Activated effector memory CD4-positive, alpha-beta T cell treated with anti-CD3 and anti-CD28 coated beads, Interleukin-2, amount 50 U/mL, for 16 hours (primary cell): ENCODE results near the gene DNAAF3.
"Not testable (repeated sequence)": the region's sequence is repeated elsewhere in the genome, so short reads cannot be mapped to it uniquely, and the experiment has no call there.

Source experiments
- DNase-seq: peaks from one replicate; pipeline ENCODE4 v3.0.0-alpha.2; 2020

Gene DNAAF3

DNA sequence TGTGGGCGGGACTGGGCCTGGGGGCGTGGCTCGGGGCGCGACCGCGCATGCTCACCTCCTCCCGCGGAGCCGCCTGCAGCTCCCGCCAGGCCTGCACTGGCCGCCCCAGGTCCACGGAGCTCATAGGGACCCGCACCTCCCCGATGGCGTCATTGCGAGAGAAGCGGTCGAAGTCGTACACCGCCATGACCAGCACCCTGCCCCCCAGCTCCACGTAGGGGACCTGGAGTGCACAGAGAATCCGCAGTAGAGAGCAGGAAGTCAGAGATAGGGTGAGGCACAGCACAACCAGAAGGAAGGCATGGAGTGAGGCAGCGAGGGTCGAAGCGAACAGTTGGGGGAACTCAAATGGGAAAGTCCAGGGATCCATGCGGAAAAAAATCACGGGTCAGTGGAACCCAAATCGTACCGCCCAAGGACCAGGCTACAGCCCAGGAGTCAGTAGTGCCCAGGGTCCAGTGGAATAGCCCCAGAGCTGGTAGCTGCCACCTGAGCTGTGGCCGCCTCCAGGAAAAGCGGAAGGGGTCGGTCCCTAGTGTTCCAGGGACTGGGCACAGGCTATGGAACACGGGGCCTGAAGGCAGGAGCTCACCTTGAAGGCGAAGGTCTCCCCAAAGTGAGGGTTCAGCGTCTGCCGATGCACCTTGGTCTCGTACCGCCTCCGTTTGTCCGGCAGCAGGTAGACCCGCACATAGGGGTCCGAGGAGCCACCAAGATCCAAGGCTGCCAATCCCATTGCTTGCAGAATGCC is 8.9 kb upstream of the DNAAF3 start:
- no peak for DNase-seq

DNA sequence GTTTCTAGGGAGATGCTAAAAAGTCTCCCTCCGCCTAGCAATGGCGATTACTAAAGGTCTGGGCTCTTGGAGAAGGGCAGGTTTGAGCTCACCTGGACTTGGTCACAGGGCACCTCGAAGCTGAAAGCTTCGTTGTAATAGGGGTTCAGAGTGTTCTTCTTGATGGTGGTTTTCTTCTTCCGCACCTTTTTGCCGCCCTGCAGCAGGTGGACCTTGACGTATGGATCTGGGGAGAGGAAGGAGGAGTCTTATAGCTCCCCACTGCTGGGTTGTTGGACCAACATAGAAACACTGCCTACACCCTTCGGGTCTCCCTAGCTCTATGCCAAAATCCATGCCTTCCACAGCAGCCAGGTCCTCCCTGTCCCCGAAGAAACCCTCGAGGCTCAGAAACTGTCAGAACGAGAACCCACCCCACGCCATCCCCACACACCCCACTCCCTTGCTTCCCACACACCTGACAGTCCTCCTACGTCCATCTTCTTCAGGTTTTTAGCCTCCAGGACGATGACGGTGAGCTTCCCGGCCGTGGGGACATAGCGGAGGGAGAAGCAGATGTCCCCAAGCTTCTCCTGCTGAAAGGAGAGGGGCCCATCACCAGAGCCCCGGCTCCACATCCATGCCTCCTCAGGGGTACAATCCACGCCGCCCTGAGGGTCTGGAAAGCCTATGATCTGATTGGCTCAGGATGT is 8.2 kb upstream of the DNAAF3 start:
- no peak for DNase-seq

DNA sequence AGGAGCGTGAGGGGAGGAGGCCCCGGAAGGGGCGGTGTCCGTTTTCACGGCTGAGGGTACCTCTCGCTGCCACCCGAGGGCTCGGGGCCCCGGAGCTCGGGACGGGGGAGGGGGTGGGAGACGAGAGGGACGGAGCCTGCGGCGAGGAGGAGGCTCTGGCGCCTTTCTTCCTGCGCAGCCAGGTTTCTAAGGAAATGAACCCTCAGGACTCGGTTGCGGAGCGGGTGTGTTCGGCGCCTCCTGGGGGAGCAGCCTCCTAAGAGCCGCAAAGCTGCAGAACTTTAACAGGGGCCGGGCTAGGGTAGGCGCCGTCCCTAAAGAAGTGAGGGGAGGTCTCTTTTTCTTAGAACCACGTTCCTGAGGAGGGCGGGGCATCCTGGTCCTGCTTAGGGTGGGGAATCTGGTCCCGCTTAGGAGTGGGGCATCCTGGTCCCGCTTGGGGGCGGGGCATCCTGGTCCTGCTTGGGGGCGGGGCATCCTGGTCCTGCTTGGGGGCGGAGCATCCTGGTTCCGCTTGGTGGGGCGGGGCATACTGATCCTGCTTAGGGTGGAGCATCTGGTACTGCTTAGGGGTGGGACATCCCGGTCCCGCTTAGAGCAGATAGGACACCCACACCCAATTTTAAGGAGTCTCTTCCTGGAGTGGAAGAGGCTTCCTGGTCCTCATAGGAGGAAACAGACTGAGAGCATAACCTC is 7.4 kb upstream of the DNAAF3 start:
- peak; percentile 71 for DNase-seq

DNA sequence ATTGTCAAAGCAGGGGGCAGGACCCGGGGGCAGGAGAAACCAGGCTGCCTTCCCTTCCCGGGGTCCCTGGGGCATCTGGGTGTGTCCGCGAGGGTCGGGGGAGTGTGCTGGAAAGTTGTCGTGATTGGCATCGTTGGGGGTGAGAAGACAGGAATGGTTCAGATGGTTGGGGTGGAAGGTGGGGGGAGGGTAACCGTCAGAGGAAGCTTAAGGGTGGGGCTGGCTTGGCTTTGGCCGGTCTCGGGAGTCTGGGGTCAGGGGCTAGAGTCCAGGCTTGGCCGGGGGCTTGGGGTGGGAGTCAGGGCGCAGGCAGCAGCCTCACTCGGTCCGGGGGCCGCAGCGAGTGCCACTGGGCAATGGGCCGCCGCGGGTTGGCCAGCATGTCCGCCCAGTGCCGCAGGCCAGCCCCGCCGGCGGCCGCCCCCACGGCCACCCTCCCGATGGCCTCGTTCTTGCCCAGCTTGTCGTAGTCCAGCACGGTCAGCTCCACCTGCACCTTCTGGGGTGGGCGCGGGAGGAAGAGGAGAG is 6.8 kb upstream of the DNAAF3 start:
- DNase-seq, result no peak

DNA sequence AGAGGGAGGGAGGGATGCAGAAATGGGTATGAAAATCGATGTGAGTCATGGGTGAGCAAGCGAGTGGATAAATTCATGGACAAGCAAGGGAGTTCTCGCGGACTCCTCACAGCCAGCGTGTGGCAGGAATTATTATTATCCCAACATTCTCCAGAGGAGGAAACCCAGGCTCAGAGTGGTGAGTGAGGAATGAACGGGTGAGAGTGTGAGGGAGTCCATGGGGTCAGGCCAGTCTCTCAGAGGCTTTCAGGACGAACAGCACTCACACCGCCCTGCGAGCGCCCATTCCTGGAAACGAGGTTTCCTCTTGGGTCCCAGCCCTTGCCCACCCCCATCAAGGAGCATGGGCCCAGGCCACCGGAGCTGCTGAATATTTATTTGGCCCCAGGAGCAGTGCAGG is 6.3 kb upstream of the DNAAF3 start:
- DNase-seq, result no peak

DNA sequence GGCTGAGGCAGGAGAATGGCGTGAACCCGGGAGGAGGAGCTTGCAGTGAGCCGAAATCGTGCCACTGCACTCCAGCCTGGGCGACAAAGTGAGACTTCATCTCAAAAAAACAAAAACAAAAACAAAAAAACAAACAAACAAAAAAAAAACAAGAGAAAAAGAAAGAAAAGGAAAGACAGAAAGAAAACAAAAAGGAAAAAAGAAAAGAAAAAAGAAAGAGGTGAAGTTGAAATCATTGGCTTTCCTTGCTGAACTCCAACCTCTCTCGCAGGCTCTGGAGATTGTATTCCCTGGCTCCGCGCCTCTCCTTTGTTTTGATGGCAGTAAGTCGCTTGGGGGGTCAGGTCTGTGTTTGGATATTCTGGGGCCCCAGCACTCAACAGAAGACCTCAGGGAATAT is 5.9 kb upstream of the DNAAF3 start:
- not testable (repeated sequence) for DNase-seq

DNA sequence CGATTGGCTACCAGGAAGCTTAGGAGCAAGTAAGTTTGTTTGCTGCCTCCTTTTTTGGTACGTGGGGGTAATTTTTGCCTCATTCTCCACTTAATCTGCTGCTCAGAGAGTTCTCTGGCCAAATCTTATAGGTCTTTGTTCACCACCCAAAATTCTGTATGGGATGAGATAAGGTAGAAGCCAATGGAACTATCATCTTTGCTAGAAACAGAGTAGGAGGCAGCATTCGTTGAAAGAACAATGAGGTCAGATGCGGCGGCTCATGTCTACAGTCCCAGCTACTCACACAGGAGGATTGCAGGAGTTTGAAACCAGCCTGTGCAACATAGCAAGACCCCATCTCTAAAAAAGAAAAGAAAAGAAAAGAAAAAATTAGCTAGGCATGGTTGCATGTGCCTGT is 5.0 kb upstream of the DNAAF3 start:
- no peak for DNase-seq

DNA sequence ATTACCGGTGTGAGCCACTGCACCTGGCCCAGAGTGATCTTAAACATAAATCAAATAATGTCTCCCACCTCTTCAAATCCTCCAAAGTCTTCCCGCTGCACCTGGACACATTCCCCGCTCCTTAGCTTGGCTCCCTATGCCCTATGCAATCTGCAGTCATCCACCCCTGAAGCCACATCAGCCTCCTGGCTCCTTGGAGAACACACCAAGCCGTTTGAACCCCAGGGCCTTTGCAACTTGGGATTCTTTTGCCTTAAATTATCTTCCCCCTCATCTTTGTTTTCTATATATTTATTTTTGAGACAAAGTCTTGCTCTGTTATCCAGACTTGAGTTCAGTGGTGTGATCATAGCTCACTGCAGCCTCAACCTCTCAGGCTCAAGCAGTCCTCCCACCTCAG is 2.7 kb upstream of the DNAAF3 start:
- no peak for DNase-seq

DNA sequence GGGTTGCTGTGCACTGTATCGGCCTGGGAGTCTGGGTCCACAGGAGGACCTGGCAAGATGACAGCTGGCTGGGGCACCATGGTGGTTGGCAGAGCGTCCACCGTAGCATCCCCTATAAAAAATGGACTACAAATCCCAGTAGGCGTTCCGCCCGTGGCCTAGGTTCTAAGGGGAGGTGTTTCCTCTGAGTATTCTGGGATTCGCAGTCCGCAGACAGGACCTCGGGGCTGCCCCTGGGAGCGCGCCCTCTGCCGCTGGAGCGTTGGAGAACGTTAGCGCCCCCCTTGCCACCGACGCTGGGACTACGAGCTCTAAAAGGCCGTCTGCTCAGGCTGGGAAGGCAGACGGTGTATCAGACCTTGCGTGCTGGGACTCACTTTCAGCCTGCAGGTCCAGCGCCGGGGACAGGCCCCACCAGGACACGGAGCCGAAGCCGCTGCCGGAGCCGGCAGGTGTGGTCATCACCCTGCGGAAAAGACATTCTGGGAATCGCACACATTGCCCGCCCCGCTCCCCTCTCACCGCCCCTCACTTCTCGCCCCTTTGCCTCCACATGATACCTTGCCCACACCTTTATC is 372 bp downstream of the DNAAF3 start:
- peak; percentile 78 for DNase-seq

DNA sequence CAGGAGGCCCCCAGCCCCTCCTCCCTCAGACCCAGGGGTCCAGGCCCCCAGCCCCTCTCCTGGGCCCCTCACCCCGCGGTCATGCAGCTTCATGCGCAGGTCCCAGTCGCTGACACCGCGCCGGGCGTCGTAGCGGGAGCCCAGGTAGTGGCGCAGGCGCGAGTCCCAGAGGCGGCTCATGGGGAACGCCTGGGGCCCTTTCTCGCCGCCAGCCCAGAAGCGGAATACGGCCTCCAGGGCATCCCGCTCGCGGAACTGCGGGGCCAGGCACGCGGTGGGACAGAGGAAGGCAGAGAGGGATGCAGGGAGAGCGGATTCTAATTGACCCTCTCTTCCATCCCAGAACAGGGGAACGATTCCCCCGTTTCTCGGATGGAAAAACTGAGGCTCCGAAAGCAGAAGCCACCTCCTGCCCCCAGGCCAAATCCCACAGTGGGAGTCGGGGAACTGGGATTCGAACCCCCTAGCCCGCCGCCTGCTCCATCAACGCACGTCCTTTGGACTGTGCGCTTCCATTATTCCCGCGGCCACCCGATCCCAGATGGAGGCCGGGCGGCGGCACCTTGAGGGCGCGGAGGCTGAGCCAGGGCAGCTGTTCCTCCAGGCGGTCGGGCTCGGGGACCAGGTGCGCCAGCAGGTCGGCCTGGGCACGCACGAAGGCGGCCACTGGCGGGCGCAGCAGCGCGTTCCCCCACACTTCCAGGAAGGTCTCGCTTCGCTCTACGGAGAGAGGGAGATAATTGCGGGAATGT is 4.7 kb downstream of the DNAAF3 start:
- DNase-seq, result no peak

DNA sequence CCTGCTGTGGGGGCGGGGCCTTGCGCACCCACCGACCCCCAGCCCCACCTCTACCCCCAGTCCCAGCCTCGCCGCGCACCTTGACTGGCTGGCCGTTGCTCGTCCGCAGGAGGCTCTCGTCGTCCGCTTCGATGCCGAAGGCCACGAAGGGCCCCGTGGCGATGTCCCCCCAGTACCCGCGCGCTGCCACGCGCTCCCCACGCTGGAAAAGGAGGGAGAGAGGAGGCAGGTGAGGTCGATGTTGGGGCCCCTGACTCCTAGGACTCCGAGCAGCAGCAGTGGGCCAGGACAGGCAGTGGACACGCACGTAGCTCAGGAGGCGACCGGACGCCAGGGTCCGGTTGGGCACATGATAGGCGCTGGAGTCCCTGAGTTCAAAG is 5.4 kb downstream of the DNAAF3 start:
- DNase-seq, result no peak

DNA sequence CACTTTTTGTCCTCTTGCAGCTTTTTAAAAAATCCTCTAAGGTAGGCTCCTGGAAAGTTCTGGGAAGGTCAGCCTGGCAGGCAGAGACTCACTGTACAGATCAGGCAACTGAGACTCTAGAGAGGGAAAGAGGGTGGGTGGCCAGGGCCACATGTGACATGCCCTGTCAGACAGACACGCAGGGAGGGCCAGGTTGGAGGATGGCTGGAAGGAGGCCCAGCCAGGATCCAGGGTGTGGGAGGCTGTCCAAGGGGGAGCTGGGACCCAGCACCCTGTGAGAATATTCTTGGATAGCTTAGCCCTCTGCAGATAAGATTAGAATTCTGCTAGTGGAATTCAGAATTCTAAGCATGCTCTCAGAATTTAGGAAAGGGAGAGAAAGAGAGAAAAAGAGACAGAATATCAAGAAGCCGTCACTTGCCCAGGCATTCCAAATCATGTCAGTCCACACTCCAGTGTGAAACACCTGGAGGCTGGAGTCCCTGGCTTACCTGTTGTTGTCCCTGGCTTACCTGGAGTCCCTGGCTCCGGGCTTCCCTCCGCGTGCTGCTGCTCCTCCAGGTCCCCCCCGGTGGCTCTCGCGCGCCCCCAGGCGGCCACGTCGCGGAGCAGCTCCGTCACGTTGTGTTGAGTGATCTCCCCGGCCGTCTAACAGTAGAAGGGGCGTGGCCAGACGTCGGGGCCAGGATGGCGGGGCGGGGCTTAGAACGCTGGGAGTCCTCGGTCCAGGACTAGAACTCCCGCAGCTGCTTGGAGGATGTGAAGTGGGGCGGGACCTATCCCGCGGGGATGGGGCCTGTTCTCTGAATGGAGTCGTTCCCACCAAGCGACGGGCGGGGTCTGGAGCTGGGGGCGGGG is 6.1 kb downstream of the DNAAF3 start:
- DNase-seq, result peak; percentile 94

DNA sequence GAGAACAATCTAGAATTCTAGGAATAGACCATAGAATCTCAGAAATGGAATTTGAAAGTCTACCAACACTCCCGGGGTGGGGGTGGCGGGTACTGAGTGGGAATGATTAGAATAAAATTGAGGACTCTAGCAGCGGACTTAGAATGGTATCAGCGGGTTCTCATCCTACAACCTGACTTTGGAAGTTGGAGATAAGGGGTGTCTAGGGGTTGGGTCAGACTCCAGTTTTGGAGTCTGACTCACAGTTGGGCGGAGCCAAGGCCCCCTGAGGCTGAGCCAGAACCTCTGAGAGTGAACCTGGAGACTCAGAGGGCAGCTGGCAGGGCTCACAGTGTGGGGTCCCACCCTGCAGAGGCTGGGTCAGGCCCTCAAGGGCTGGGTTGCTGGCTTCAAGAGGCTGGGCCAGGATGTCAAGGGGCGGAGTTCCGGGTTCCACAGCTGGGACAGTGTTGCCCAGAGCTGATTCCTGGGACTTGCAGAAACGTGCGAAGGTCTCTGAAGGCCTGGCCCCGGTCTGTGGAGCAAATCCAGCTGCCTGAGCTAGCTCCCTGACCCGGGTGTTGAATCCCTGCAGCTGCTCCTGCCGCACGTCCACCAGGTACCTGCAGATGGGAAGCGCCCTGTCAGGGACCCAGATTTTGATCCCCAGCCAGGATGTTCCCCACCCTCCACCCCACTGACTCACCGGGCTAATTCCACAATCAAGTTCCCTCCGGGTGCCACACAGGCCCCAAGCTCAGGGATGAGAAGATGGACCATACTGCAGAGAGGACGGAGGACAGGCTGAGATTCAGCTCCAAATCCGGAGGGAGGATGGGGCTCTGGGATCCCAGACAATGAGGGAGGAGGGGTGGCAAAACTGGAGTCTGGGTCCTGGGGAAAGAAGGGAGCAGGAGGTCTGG is 7.3 kb downstream of the DNAAF3 start:
- no peak for DNase-seq

DNA sequence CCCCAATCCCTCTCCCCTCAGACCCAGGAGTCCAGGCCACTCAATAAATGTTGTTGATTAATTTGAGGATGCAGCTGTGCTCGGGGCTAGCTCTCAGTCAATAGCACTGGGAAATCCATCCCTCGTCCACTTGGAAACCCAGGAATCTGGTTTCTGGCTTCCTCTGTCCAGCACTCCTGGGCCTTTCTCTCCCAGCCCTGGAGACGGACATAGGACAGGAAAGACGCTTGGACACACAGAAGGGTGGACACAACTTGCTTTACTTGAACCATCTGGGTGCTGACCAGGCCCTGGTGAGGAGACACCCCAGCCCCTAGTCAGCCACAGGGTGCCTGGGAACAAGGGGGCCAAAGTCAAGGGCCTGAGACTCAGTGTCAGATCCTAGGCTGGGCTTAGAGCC is 8.0 kb downstream of the DNAAF3 start:
- no peak for DNase-seq

DNA sequence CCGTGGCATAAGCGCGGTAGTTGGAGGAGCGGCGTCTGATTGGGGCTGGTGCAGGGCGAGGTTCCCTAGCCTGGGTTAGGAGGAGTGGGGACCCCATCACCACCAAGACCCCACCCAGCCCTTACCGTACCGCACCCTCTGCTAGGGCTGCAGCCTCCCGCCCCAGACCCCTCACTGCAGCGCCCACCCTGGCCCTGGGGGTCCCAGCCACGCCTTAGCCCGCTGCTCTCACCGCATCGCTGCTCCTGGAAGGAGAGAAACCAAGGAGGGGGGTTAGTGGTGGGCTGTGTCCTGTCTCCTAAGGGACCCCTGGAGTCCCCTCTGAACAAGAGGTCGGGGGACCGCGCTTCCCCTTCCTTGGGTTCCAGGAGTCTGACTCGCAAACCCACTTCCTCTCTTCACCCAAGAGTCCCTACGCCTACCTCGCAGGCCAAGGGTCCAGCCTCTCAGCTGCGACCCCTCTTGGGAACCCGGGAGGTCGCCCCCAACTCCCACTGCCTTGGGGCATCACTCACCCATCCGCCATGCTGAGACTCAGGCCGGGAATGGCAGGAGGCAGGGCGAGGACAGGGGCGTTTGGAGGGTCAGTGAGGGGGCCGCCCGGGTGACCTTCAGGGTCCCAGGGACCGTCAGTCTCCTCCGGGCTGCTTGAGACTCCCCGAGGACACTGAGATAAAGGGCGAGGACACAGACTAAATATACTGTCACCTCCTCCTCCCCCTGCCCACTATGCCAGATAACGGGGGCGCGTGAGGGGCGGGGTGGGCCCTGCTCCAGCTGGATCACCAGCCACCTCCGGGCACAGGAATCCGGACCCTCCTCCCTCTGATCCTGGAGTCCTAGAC is 9.1 kb downstream of the DNAAF3 start, which contains the start of gene TNNI3:
TNNI3 (minus strand) TSS at position 669 of the 845 bp plus-strand sequence; CDS start at position 526, 143 bp downstream.
- no peak for DNase-seq

DNA sequence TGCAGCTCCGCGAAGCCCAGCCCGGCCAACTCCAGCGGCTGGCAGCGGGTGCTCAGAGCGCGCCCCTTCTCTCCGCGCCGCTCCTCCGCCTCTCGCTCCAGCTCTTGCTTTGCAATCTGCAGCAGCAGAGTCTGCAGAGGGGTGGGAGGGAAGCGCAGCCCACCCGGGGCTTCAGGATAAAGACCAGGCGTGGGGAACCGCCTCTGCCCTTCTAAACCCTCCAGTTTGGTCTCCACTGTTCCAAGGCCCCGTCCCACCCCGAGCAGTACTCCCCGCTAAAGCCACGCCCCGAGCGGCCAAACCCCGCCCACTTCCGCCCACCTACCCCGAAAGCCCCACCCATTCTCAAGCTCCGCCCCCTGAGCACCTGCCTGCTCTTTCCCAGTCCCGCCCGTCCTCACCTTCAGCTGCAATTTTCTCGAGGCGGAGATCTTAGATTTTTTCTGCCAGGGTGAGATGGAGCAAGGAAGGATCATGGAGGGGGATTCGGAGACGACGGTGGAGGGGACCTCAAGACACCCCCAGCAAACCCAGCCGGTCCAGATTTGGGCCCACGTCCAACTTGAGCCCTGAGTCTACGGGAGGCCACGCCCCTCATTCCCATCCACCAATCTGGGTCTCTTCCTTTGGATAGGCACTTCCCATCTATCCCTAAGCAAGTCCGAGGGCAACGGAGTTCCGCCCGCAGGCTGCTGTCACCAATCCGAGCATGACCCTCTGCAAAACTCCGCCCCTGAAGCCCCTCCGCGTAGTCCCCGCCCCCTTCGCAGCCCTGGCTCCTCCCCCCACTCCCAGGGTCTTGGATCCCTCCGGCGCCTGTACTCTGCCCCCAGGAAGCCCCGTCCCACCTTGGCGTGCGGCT is 10.0 kb downstream of the DNAAF3 start:
- DNase-seq, result peak; percentile 73

DNA sequence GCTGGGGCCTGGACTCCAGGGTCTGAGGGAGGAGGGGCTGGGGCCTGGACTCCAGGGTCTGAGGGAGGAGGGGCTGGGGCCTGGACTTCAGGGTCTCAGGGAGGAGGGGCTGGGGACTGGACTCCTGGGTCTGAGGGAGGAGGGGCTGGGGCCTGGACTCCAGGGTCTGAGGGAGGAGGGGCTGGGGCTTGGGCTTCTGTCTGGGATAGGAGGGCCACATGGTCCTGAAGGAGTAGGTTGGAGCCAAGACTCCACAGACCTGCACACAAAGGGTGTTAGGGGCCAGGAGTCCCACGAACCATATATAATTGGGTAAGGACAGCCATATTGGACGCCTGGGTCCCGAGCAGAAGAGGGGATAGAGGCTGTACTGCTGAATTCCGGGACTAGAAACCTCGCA is 10.6 kb downstream of the DNAAF3 start:
- not testable (repeated sequence) for DNase-seq

DNA sequence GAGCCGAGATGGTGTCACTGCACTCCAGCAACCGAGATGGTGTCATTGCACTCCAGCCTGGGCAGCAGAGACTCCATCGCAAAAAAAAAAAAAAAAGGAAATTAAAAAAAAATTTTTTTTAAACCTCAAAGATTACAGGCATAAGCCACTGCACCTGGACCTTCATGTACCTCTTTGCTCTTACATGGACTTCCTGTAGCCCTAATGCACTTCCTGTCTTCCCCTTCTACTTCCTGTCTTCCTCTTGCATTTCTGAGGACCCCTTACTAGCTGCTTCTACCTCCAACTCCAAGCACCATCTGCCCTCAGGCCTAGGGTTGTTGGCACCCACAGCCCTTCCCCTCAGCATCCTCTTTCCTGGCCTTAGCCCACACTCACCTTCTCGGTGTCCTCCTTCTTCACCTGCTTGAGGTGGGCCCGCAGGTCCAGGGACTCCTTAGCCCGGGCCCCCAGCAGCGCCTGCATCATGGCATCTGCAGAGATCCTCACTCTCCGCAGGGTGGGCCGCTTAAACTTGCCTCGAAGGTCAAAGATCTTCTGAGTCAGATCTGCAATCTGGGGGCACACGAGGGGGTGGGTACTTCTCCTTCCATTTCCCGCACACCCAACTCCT is 12.7 kb downstream of the DNAAF3 start:
- no peak for DNase-seq
